MM.1S (cell line): ENCODE results near the gene PRSS33.

Experiments
- CTCF ChIP-seq: fragments of 300-600 bp; sonication (generic); IDR thresholded peaks from 2 replicates; pipeline ENCODE4 v1.5.1; 2016; ENCODE audit warnings: antibody characterized with exemption, low read length, mixed read lengths
- EZH2 ChIP-seq: fragments of 300-600 bp; sonication (generic); optimal IDR thresholded peaks from 2 replicates; pipeline ENCODE3; 2017; ENCODE audit warnings: low read depth, mild to moderate bottlenecking, antibody characterized with exemption, low read length, mixed read lengths

- TF ChIP-seq CTCF (no peak), EZH2 (no peak)
Observed at GRCh38 chr16:2815299-2815771, 28.0 kb upstream of the PRSS33 start.
